Tibial nerve (tissue), 4 donors: ENCODE measurements around the gene OR14K1.

Experiments used
- EP300 ChIP-seq, 2 donors: sonication (generic); formaldehyde crosslinking; IDR thresholded peaks; one replicate each; pipeline ENCODE4 v1.6.1; 2017; ENCODE audit warnings: antibody characterized with exemption in 2 of 2, mild to moderate bottlenecking in 1 of 2
- POLR2A ChIP-seq, 2 donors: fragments of 450-650 bp; IDR thresholded peaks; one replicate each; pipeline ENCODE4 v1.6.1; 2017; ENCODE audit warnings: antibody characterized with exemption in 2 of 2, mild to moderate bottlenecking in 2 of 2, moderate library complexity in 2 of 2
- TF ChIP-seq, protein P1 (sequence below), 5 experiments: fragments of 200-600 bp in 3 of 5; fragments of 450-650 bp in 2 of 5; sonication (generic) in 3 of 5; IDR thresholded peaks; one replicate each; pipeline ENCODE4 v1.5.1; 2016 to 2019; ENCODE audit warnings: antibody characterized with exemption in 5 of 5, mild to moderate bottlenecking in 3 of 5, moderate library complexity in 2 of 5

DNA sequence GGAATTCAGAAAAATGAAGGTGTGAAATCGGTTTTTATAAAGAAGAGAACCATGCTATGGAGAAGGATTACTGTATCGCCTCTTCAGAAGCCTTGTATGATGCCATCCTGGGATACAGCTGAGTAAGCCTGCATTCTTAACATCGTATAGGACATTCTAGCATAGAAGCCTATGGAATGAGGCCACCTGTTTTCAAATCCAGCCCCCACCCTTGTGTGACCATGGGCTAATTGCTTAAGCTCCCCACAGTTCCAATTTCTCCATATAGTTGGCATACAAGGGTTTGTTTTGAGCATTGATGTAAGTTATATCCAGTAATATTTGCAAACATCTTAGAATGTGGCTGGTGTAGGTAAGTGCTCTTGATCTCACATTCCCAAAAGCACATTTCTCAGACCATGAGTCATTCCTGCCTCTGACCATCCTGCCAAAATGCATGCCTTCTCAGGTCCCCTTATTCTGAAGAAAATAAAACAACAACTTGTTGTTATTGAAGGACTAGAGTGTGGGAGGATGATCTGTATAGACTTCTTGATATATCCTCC, 8.0 kb downstream of the OR14K1 start:
- TF ChIP-seq, protein P1, sequence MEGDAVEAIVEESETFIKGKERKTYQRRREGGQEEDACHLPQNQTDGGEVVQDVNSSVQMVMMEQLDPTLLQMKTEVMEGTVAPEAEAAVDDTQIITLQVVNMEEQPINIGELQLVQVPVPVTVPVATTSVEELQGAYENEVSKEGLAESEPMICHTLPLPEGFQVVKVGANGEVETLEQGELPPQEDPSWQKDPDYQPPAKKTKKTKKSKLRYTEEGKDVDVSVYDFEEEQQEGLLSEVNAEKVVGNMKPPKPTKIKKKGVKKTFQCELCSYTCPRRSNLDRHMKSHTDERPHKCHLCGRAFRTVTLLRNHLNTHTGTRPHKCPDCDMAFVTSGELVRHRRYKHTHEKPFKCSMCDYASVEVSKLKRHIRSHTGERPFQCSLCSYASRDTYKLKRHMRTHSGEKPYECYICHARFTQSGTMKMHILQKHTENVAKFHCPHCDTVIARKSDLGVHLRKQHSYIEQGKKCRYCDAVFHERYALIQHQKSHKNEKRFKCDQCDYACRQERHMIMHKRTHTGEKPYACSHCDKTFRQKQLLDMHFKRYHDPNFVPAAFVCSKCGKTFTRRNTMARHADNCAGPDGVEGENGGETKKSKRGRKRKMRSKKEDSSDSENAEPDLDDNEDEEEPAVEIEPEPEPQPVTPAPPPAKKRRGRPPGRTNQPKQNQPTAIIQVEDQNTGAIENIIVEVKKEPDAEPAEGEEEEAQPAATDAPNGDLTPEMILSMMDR (IDR thresholded peaks at IDR 0.05) = no peak
- TF ChIP-seq POLR2A (IDR thresholded peaks at IDR 0.05) (no peak), EP300 (IDR thresholded peaks at IDR 0.05) (no peak)
